HG03442 (cell line): Measurements from ENCODE around the gene MB21D2.
"Not testable (repeated sequence)": the region's sequence is repeated elsewhere in the genome, so short reads cannot be mapped to it uniquely, and the experiment has no call there.

Experiments
- ATAC-seq: cut with Tn5 transposase; IDR thresholded peaks from one replicate; pipeline ENCODE4 v1.9.1; 2021; ENCODE audit warnings: mild to moderate bottlenecking, moderate library complexity; ENCODE audit not compliant: unreplicated experiment

MB21D2 gene, protein sequence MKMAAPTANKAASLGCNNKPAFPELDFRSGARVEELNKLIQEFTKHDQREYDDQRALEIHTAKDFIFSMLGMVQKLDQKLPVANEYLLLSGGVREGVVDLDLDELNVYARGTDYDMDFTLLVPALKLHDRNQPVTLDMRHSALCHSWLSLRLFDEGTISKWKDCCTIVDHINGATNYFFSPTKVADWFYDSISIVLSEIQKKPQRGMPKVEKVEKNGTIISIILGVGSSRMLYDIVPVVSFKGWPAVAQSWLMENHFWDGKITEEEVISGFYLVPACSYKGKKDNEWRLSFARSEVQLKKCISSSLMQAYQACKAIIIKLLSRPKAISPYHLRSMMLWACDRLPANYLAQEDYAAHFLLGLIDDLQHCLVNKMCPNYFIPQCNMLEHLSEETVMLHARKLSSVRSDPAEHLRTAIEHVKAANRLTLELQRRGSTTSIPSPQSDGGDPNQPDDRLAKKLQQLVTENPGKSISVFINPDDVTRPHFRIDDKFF

GRCh38 chr3:192917404-192918274 lies at the start of gene MB21D2:
TSS of gene MB21D2 (minus strand) at chr3:192917856. CDS start at chr3:192917840, 16 bp downstream.
- ATAC-seq: peak; percentile 52

GRCh38 chr3:192964959-192965719 lies 47.5 kb upstream of the MB21D2 start:
- ATAC-seq: not testable (repeated sequence)

GRCh38 chr3:192959773-192960172 lies 42.1 kb upstream of the MB21D2 start:
- ATAC-seq: no peak

GRCh38 chr3:192958219-192958872 lies 40.7 kb upstream of the MB21D2 start:
- no peak for ATAC-seq

GRCh38 chr3:192957441-192958021 lies 39.9 kb upstream of the MB21D2 start:
- ATAC-seq: no peak

DNA sequence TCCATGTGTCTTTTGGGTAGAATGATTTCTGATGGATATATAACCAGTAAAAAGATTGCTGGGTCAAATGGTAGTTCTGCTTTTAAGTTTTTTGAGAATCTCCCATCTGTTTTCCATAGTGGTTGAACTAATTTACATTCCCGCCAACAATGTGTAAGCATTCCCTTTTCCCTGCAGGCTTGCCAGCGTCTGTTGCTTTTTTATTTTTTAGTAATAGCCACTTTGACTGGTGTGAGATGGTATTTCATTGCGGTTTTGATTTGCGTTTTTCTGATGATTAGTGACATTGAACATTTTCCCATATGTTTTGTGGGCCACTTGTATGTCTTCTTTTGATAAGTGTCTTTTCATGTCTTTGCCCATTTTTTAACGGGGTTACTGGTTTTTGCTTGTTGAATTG lies 36.3 kb upstream of the MB21D2 start:
- ATAC-seq: no peak

DNA sequence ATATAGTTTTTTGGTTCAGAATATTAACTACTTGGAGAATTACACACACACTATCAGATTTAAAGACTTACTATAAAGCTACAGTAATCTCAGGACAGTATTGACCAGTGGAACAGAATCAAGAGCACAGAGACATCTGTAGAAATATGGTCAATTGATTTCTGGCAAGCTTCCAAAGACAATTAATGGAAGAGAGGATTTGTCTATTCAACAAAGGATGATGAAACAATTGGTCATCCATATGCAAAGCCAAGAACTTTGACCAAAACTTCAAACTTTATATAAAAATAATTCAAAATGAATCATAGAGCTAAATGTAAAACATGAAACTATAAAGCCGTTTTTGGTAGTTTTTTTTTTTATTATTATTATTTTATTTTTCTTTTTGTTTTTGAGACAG lies 29.8 kb upstream of the MB21D2 start:
- no peak for ATAC-seq

DNA sequence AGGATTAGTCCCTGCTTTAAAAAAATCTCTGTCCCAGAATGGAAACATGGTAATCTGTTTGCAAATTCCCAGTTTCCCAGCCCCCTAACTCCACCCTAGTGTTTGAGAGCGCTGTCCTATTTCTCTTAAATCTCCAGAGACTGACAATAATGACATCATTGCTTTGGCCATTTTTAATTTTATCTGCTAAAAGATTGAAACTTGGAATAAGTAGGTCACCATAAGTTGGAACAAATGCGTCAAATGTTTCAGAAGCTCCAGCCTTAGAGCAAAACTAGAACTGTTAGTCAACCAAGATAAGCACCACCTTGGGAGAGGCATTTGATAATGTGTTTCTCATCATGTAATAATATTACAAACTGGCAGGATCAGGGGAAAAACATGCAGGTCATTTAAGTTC lies 25.7 kb upstream of the MB21D2 start:
- ATAC-seq: no peak

- no peak for ATAC-seq
These were observed 25.0 kb upstream of the MB21D2 start for GRCh38 chr3:192942625-192943024.

DNA sequence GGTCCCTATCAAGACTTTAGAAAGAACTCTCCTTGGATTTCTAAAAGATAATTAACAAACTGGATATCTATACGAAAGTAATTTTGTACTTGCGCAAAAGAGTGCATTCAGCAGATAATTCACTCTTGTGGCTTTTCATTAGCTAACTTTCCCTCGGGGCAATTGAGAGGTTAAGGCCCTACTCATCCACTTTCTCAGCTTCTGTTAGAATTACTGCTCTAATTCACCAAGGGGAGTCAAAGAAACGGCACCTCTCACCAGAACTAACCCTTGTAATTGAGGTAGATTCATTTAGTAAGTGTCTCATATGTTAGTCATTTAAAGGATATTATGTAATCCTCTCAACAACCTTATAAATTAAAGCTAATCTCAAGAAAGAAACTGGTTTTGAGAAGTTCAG lies 22.5 kb upstream of the MB21D2 start:
- no peak for ATAC-seq

DNA sequence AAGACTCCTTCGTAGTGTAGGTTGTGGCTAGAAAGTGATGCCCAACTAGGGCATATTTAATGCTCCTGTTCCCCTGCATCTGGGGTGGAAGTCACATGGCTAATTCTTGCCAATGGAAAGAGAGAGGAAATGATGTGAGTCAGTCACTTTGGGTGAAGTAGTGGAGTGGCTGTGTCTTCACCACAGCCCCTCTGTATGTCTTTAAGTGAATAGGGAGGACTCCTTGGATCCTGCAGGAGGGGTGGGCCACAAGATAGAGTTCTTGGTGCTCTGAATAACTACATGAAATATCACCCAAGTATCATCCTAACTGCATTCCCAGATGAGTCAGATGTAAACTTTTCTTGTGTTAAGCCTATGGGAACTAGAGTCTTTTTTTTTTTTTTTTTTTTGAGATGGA lies 17.8 kb upstream of the MB21D2 start:
- ATAC-seq: no peak

- ATAC-seq: no peak
These were observed 16.3 kb upstream of the MB21D2 start for GRCh38 chr3:192933779-192934460.

- ATAC-seq: no peak
These were observed 15.6 kb upstream of the MB21D2 start for GRCh38 chr3:192933259-192933658.

DNA sequence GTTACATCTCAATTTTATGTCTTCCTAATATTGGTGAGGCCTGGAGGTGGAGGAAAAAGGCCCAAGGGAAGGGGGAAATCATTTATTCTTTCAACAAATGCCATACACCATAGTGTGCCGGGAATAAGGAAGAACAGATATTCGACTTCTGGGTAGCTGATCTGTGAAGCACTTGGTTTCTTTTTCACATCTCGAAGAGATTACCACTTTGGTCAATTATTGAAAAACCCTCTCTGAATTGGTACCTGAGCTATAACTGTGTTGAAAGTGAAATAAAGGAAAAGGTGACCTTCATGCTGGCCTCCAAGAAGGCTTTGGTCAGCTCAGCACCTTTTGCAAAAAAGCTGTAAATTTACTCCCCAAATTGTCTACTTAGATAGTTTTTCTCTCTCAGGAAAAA lies 14.2 kb upstream of the MB21D2 start:
- ATAC-seq: no peak

DNA sequence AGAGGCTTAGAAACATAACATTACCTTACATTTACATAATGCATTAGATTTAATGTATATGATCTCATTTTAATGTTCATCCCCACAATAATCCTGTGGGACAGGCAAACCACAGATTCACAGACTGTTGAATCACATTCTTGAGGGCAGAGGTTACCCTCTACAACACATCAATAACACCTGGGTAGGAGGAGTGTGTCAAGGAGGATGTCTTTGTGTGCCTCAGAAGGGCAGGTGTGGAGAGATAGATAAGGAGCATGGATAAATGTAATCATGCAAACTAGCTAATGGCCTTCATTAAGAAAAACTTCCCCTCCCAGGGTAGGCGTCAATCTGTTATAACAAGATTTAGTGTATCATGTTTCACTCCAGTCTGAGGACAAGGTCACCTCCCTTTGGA lies 12.9 kb upstream of the MB21D2 start:
- ATAC-seq: no peak

- no peak for ATAC-seq
These were observed 12.3 kb upstream of the MB21D2 start for GRCh38 chr3:192929755-192930547.

- no peak for ATAC-seq
These were observed 11.5 kb upstream of the MB21D2 start for GRCh38 chr3:192929146-192929545.

DNA sequence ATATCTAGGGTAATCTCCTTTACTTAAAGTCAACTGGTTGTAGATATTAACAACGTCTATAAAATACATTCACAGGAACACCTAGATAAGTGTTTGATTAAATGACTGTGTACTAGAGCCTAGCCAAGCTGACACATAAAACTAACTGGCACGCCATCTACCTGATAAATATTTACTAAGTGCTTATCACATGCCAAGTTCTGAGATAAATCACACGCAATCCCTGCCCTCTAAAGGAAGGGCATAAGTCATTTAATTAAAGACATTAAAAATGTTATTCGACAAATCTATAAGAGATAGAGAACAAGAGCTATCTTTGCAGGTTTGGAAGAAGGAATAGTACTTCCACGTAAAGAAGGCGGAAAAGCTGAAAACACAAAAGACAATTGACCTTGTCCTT lies 11.1 kb upstream of the MB21D2 start:
- no peak for ATAC-seq

DNA sequence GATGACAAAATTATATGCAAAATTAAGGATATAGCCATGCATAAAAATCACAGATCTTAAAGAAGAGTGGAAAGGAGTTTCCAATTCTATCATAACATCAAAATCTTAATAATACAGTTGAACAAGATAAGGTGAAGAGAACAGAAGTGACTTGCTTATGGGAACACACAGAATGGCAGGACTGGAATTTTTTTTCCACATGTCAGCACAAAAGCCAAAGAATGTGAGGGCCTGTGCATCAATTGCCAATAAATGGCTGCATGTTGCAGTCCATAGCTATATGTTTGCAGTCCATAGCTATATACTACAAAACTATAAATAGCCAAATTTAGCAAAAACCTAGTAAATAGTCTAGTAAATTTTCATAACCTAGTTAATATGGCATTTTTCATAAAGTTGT lies 10.4 kb upstream of the MB21D2 start:
- no peak for ATAC-seq
